MM.1S (cell line): ENCODE data around the gene NBEA.

Experiments
- DNase-seq: peaks from one replicate; pipeline ENCODE4 v3.0.0-alpha.2; 2015
- H2AFZ ChIP-seq: fragments of 300-600 bp; sonication (generic); 2 replicates; pipeline ENCODE4 v1.6.0; 2016; ENCODE audit warnings: antibody characterized with exemption, low read length
- H3F3A ChIP-seq: fragments of 300-600 bp; sonication (generic); 2 replicates; pipeline ENCODE4 v1.6.1; 2016; ENCODE audit warnings: mild to moderate bottlenecking, antibody characterized with exemption, low read length, moderate library complexity, mixed read lengths; ENCODE audit not compliant: insufficient read depth
- H3K27ac ChIP-seq: fragments of 300-600 bp; sonication (generic); 2 replicates; pipeline ENCODE4 v1.5.1; 2016; ENCODE audit warnings: mild to moderate bottlenecking, low read length
- H3K27me3 ChIP-seq: fragments of 300-600 bp; sonication (generic); replicated peaks from 2 replicates; pipeline ENCODE4 v1.6.0; 2016; ENCODE audit warnings: low read length; ENCODE audit not compliant: insufficient read depth
- H3K36me3 ChIP-seq: fragments of 300-600 bp; sonication (generic); replicated peaks from 2 replicates; pipeline ENCODE4 v1.6.1; 2016; ENCODE audit warnings: mild to moderate bottlenecking, low read length, mixed read lengths; ENCODE audit not compliant: insufficient read depth
- H3K4me1 ChIP-seq: fragments of 300-600 bp; sonication (generic); 2 replicates; pipeline ENCODE4 v1.6.1; 2016; ENCODE audit warnings: low read length, mixed read lengths
- H3K4me2 ChIP-seq: fragments of 300-600 bp; sonication (generic); 2 replicates; pipeline ENCODE4 v1.6.0; 2016; ENCODE audit warnings: low read depth, low read length
- H3K4me3 ChIP-seq: fragments of 300-600 bp; sonication (generic); 2 replicates; pipeline ENCODE4 v1.5.1; 2016; ENCODE audit warnings: low read length, mixed read lengths
- H3K79me2 ChIP-seq: fragments of 300-600 bp; sonication (generic); 2 replicates; pipeline ENCODE4 v1.6.1; 2016; ENCODE audit warnings: mixed run types, low read length, mixed read lengths
- H3K9ac ChIP-seq: fragments of 300-600 bp; sonication (generic); 2 replicates; pipeline ENCODE4 v1.6.1; 2016; ENCODE audit warnings: low read length, mixed read lengths
- H3K9me2 ChIP-seq: fragments of 300-600 bp; sonication (generic); replicated peaks from 2 replicates; pipeline ENCODE4 v1.6.1; 2016; ENCODE audit warnings: mild to moderate bottlenecking, low read length, mixed read lengths; ENCODE audit not compliant: insufficient read depth
- H3K9me3 ChIP-seq: fragments of 300-600 bp; sonication (generic); replicated peaks from 2 replicates; pipeline ENCODE4 v1.6.1; 2016; ENCODE audit warnings: mild to moderate bottlenecking, low read length, mixed read lengths; ENCODE audit not compliant: insufficient read depth
- H4K20me1 ChIP-seq: fragments of 300-600 bp; sonication (generic); 2 replicates; pipeline ENCODE4 v1.6.1; 2016; ENCODE audit warnings: mild to moderate bottlenecking, low read length, moderate library complexity, mixed read lengths; ENCODE audit not compliant: insufficient read depth
- CTCF ChIP-seq: fragments of 300-600 bp; sonication (generic); IDR thresholded peaks from 2 replicates; pipeline ENCODE4 v1.5.1; 2016; ENCODE audit warnings: antibody characterized with exemption, low read length, mixed read lengths
- EZH2 ChIP-seq: fragments of 300-600 bp; sonication (generic); optimal IDR thresholded peaks from 2 replicates; pipeline ENCODE3; 2017; ENCODE audit warnings: low read depth, mild to moderate bottlenecking, antibody characterized with exemption, low read length, mixed read lengths
- EZH2phosphoT487 ChIP-seq: fragments of 300-600 bp; sonication (generic); IDR thresholded peaks from 2 replicates; pipeline ENCODE4 v1.6.1; 2018; ENCODE audit warnings: antibody characterized with exemption, low read length

The NBEA gene

GRCh38 chr13:35343417-35343816, 401.3 kb downstream of the NBEA start:
- H3K9me2 ChIP-seq, result no peaks in the 10 kb centered on the region
- H3K27me3 ChIP-seq, result no peaks in the 10 kb centered on the region
- H3K9me3 ChIP-seq, result no peaks in the 10 kb centered on the region
- TF ChIP-seq EZH2, result no peak
- TF ChIP-seq EZH2phosphoT487, result no peak
- TF ChIP-seq CTCF, result no peak
- H4K20me1 ChIP-seq, result no peaks in the 10 kb centered on the region
- H3K79me2 ChIP-seq, result no peaks in the 10 kb centered on the region
- H3K27ac ChIP-seq, result no peak overlapping the region
- H3K4me3 ChIP-seq, result no peak overlapping the region
- no peaks in the 10 kb centered on the region for H3F3A ChIP-seq
- H3K4me2 ChIP-seq, result no peak overlapping the region
- no peaks in the 10 kb centered on the region for H3K36me3 ChIP-seq
- no peak overlapping the region for H2AFZ ChIP-seq
- no peak overlapping the region for H3K9ac ChIP-seq
- no peaks in the 10 kb centered on the region for H3K4me1 ChIP-seq
- no peak for DNase-seq

GRCh38 chr13:35345992-35346391, 403.9 kb downstream of the NBEA start:
- DNase-seq, result no peak
- H3K4me3 ChIP-seq, result no peak overlapping the region
- no peaks in the 10 kb centered on the region for H3K9me3 ChIP-seq
- no peak overlapping the region for H3K9ac ChIP-seq
- no peaks in the 10 kb centered on the region for H3K79me2 ChIP-seq
- no peaks in the 10 kb centered on the region for H3K36me3 ChIP-seq
- no peaks in the 10 kb centered on the region for H3F3A ChIP-seq
- no peak overlapping the region for H2AFZ ChIP-seq
- TF ChIP-seq CTCF (no peak), EZH2 (no peak), EZH2phosphoT487 (no peak)
- no peak overlapping the region for H3K27ac ChIP-seq
- no peaks in the 10 kb centered on the region for H4K20me1 ChIP-seq
- H3K4me2 ChIP-seq, result no peak overlapping the region
- H3K9me2 ChIP-seq, result no peaks in the 10 kb centered on the region
- H3K4me1 ChIP-seq, result no peaks in the 10 kb centered on the region
- no peaks in the 10 kb centered on the region for H3K27me3 ChIP-seq

GRCh38 chr13:35346494-35346893, 404.4 kb downstream of the NBEA start:
- Histone ChIP-seq H4K20me1 (no peaks in the 10 kb centered on the region), H3K79me2 (no peaks in the 10 kb centered on the region), H3K9me3 (no peaks in the 10 kb centered on the region), H3K9me2 (no peaks in the 10 kb centered on the region), H3K4me1 (no peaks in the 10 kb centered on the region), H3K27ac (no peak overlapping the region), H3K36me3 (no peaks in the 10 kb centered on the region), H2AFZ (no peak overlapping the region), H3K4me3 (no peak overlapping the region), H3K27me3 (no peaks in the 10 kb centered on the region), H3K9ac (no peak overlapping the region), H3K4me2 (no peak overlapping the region), H3F3A (no peaks in the 10 kb centered on the region)
- TF ChIP-seq EZH2 (no peak), EZH2phosphoT487 (no peak), CTCF (no peak)
- DNase-seq, result no peak
